Activated CD8-positive, alpha-beta memory T cell treated with anti-CD3 and anti-CD28 coated beads, Interleukin-2, amount 50 U/mL, for 1 hour (primary cell): ENCODE results near the gene PTCRA.
A peak's percentile ranks its signal among the peaks of the same experiment; 100 is the strongest.
"Not testable (repeated sequence)": the region's sequence is repeated elsewhere in the genome, so short reads cannot be mapped to it uniquely, and the experiment has no call there.

Experiments used
- DNase-seq: peaks from one replicate; pipeline ENCODE4 v3.0.0-alpha.2; 2020; ENCODE audit errors: extremely low read depth

Gene PTCRA

DNA sequence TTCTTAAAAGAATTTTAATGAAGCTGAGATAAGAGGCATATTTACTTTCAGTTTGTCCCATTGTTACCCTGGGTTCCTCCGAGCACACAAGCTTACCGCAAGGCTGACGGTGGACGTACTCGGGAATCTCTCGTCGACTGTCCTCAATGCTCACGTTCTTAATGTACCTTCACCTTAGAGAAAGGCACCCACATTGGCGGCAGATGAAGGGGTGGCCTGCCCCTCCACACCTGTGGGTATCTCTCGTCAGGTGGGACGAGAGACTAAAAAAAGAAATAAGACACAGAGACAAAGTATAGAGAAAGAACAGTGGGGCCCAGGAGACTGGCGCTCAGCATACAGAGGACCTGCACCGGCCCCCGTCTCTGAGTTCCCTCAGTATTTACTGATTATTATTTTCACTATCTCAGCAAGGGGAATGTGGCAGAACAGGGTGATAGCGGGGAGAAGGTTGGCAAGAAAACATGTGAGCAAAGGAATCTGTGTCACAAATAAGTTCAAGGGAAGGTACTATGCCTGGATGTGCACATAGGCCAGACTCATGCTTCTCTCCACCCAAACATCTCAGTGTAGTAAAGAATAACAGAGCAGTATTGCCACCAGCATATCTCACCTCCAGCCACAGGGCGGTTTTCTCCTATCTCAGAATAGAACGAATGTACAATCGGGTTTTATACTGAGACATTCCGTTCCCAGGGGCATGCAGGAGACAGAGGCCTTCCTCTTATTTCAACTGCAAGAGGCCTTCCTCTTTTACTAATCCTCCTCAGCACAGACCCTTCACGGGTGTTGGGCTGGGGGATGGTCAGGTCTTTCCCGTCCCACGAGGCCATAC lies 13.2 kb upstream of the PTCRA start:
- not testable (repeated sequence) for DNase-seq

DNA sequence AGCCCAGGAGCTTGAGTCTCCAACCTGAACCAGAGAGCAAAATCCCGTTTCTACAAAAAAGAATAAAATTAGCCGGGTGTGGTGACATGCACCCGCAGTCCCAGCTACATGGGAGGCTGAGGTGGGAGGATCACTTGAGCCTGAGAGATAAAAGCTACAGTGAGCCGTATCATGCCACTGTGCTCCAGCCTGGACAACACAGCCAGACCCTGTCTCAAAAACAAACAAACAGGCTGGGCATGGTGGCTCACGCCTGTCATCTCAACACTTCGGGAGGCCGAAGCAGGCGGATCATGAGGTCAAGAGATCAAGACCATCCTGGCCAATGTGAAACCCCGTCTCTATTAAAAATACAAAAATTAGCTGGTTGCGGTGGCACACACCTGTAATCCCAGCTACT lies 11.4 kb upstream of the PTCRA start:
- no peak for DNase-seq

- no peak for DNase-seq
Measured at GRCh38 chr6:42907336-42907735, 8.5 kb upstream of the PTCRA start.

GRCh38 chr6:42909835-42910234 lies 6.0 kb upstream of the PTCRA start:
- DNase-seq = no peak

- no peak for DNase-seq
Measured at GRCh38 chr6:42911171-42912021, 4.5 kb upstream of the PTCRA start.

DNA sequence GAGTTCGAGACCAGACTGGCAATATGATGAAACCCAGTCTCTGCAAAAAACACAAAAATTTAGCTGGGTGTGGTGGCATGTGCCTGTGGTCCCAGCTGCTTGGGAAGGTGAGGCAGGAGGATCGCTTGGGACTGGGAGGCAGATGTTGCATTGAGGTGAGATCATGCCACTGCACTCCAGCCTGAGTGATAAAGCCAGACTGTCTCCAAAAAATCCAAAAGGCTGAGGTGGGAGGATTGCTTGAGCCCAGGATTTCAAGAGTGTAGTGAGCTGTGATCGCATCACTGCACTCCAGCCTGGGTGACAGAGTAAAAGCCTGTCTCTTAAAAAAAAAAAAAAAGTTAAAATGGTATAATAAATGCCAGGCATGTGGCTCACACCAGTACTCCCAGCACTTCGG lies 1.3 kb upstream of the PTCRA start:
- no peak for DNase-seq

- DNase-seq = no peak
Measured at GRCh38 chr6:42916288-42916687, 435 bp downstream of the PTCRA start.

- no peak for DNase-seq
Measured at GRCh38 chr6:42921801-42922200, 5.9 kb downstream of the PTCRA start.

DNA sequence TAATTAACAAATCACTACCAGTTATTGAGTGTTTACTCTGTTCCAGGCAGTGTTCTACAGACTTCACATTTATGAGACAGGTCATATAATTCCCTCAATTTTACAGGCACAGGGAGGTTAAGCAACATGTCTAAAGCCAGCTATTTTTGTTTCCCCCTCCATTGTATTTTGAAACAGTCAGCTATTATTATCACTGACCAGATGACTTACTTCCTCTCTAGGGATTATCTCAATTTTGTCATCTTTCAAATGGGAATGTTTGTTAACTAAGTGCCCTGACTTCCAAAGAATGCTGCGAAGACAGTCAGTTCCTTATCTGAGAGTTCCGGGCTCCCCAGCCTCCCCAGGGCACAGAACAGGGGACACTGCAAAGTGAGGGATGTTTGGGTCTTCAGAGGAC lies 7.8 kb downstream of the PTCRA start:
- DNase-seq = no peak

DNA sequence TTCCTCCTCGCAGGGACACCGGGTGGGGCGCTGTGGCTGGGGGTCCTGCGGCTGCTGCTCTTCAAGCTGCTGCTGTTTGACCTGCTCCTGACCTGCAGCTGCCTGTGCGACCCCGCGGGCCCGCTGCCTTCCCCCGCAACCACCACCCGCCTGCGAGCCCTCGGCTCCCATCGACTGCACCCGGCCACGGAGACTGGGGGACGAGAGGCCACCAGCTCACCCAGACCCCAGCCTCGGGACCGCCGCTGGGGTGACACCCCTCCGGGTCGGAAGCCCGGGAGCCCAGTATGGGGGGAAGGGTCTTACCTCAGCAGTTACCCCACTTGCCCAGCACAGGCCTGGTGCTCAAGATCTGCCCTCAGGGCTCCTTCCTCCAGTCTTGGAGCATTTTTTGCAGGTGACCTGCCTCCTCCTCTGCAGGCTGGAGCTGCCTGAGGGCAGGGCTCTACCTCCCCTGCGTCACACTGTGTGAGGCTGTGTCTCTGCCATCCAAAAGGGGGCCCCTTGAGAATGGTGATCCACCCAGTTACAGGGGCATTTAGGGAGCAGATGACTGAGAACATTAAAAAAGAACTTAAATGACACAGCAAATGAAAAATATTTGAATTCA lies 9.5 kb downstream of the PTCRA start:
- no peak for DNase-seq

DNA sequence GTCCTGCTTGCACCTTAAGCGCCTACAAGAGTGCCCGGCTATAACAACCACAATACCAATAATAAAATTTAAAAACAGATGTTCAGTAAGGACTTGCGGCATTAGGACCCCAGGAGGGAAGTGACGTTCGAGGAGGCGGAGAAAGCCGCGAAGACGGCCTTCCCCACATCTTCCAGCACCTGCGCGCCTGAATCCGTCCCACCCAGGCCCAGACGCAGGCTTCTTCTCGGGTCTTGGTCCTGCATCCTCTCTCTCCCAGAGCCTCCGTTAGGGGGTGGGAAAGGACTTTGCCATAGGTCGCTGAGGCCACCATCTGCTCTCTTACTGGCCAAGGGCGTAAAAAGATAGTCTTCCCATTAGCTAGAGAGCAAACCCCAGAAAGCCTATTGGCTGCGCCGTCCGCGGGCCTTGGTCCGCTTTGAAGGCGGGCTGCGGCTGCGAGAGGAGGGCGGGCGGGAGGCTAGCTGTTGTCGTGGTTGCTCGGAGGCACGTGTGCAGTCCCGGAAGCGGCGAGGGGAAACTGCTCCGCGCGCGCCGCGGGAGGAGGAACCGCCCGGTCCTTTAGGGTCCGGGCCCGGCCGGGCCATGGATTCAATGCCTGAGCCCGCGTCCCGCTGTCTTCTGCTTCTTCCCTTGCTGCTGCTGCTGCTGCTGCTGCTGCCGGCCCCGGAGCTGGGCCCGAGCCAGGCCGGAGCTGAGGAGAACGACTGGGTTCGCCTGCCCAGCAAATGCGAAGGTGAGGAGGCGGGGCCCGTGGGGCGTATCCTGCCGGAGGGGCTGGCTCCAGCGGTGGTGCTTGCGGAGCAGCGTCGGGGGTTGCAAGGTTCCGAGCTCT lies 13.3 kb downstream of the PTCRA start, which contains the start of gene CNPY3:
Gene CNPY3 (plus strand): TSS at position 495 of the 835 bp plus-strand sequence. CDS start 91 bp downstream, at position 586.
- DNase-seq = peak; percentile 75

DNA sequence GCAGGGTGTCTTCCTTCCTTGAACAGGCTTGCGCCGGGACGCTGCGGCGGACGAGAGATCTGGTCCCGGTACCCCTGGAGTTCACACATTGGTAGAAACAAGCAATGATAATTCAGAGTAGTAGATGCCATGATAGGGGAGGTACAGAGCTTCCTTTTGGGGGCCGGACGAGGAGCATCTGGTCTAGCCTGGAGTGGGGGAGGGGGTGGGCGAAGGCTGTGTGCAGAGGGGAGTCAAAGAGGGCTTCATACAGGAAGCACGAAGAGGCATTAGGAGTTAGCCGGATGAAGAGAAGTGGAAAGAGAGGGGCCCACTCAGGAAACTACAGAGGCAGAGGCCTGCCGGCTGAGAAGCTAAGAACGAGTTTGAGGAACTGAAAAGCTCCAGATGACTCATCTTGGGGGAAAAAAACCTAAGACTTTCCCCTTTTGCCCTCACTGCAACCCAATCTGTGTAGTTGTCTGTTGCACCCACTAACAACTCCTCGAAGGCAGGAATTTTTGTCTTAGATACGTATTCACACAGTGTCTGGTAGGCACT lies 14.0 kb downstream of the PTCRA start:
- peak; percentile 34 for DNase-seq

DNA sequence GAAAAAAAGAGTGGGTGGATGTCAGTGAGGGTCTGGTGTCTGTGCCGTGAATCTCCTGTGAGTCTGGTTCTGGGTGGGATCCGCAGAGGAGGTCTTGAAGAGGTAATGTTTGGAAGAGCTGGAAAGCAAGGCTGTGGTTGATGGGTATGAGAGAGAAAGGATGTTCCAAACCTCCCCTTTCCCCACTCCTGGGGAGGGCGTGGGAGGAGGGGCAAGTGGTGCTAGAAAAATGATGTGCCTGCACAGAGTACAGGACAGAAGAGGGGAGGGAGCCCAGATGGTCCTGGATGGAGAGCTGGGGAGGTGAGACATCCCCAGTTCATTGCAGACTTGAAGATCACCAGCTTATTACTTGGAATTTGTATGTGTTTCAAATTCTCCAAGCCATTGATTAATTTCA lies 16.6 kb downstream of the PTCRA start:
- no peak for DNase-seq

DNA sequence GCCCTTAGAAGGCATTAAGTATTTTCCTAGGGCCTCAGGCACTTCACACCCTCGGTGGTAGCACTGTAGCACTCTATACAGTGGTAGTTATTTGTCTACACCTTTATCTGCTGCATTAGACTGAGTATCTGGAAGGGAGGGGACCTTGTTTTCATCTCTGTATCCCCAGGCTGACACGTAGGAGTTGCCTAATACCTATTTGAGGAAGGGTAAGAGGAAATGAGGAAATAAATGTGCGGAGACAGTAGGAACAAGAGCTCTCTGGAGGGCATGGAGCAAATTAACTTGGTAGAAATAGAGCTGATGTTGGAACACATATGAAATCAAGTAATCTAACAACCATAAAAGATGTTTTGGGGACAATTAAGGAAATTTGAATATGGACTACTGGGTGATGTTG lies 17.4 kb downstream of the PTCRA start:
- DNase-seq = no peak

DNA sequence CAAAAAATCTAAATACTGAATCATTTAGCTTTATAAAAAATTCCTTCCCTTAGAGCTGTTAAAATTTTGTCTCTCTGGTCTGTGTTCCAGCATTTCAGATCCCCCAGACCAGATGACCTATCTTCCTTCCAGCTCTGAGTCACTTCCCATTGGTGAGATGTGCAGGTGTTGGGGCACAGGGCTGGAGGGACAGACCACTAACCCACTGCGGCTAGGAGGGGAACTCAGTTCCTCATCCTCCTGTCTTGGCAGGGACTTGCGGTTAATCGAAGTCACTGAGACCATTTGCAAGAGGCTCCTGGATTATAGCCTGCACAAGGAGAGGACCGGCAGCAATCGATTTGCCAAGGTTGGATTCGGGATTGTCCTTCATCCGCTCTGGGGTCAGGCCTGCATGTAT lies 19.5 kb downstream of the PTCRA start:
- DNase-seq = no peak

DNA sequence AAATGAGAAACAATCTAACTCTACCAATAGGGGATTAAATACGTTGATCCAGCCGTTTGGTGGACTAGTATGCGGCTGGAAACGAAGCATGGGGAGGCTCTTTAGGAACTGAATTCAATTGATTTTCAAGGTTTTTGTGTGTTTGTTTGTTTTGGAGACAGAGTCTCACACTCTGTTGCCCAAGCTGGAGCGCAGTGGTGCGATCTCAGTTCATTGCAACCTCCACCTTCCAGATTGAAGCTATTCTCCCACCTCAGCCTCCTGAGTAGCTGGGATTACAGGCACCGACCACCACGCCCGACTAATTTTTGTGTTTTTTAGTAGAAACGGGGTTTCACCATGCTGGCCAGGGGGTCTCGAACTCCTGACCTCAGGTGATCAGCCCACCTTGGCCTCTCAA lies 20.5 kb downstream of the PTCRA start:
- no peak for DNase-seq

DNA sequence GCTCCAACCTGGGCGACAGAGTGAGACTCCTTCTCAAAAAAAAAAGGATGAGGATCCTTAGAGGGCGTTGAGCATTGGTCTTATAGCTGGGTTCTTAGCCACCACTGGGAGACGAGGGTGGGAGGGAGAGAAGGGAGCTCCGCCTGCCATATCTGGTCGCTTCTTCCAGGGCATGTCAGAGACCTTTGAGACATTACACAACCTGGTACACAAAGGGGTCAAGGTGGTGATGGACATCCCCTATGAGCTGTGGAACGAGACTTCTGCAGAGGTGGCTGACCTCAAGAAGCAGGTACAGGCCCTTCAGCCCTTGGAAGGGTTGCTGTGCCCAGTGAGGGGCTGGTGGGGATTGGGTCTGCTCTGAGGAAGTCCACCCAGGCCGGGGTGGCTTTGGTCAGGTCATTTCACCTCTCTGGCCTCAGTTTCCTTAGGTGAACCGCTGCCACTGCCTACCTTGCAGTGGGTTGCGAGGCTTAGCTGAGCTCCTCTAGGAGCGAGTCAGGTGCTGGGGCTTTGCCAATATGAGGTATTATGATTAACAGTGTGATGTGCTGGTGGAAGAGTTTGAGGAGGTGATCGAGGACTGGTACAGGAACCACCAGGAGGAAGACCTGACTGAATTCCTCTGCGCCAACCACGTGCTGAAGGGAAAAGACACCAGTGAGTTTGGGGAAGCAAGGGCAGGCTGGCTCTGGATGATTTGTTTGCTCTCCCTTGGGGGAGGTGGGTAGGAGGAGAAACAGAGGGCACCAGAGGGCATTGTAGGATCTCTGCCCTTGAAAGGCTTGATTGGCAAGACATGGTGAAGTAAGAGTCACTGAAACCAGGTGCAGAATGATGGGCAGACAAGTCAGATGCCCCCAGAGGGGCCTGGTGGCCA lies 21.9 kb downstream of the PTCRA start:
- no peak for DNase-seq

DNA sequence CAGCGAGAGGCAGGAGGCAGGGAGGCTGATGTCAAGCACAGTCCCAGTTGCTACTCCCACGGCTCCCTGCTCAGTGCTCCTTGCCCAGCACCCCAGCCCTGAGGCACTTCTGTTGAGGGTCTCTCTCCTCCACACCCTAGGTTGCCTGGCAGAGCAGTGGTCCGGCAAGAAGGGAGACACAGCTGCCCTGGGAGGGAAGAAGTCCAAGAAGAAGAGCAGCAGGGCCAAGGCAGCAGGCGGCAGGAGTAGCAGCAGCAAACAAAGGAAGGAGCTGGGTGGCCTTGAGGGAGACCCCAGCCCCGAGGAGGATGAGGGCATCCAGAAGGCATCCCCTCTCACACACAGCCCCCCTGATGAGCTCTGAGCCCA lies 22.6 kb downstream of the PTCRA start:
- DNase-seq = no peak

GRCh38 chr6:42938987-42939809 lies 23.3 kb downstream of the PTCRA start:
- no peak for DNase-seq

DNA sequence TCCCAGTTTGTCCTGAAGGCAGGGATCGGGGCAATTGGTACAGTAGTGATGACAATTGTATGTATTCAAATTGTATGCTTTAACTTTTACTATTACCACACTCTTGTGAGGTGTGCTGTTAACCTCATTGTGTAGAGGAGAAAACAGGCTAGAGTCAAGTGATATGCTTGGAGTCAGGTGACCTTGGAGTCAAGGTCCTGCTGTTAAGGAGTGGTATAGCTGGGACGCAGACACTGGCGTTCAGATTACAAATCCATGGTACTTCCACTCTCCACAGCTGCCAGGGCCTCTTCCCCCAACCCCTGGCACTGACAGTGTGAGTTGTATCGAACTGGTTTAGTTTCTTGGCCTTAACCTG lies 23.9 kb downstream of the PTCRA start:
- DNase-seq = no peak
